Measurements from ENCODE around the gene CSMD2. TPM values are rescaled to one million over a fixed set of nuclear protein-coding genes. Genes with fewer than 3 reads are reported as not detected.

CSMD2 gene
- total RNA-seq, 1 experiment from 2014 or later = 13.2 TPM

GRCh38 chr1:34166625-34167361 is 1.8 kb upstream of the CSMD2 start:
- POLR2A ChIA-PET = interaction anchor here (0.6 to 5.0 kb wide), 7 partner anchors 9 to 473 kb away, joined by 3 to 29 read pairs (median 5); partner anchors contain the start of gene C1orf94
- H3K27ac Mint-ChIP-seq = peak overlapping the region; percentile 86
- ATAC-seq (peak; percentile 37), DNase-seq (ENCODE audit: low spot score) (peak; percentile 80)
- H3K36me3 Mint-ChIP-seq = no peaks in the 10 kb centered on the region
- H3K4me3 Mint-ChIP-seq = peak overlapping the region; percentile 90
- no peaks in the 10 kb centered on the region for H3K9me3 Mint-ChIP-seq
- CTCF ChIA-PET = interaction anchor here (0.6 to 1.8 kb wide), 8 partner anchors 8 to 576 kb away, joined by 3 to 13 read pairs (median 4); partner anchors contain the start of gene C1orf94
- peaks cover 37% of the 10 kb centered on the region for H3K4me1 Mint-ChIP-seq
- H3K27me3 Mint-ChIP-seq (ENCODE audit: low read depth) = no peaks in the 10 kb centered on the region; the same call in none of the 2 replicates
- TF ChIP-seq MAX (CRISPR knock-in tag; IDR thresholded peaks at IDR 0.05) = no peak
- no peak for TF ChIP-seq TCF7 (CRISPR knock-in tag; IDR thresholded peaks at IDR 0.05; ENCODE audit: low read depth)
- TF ChIP-seq, protein P1, sequence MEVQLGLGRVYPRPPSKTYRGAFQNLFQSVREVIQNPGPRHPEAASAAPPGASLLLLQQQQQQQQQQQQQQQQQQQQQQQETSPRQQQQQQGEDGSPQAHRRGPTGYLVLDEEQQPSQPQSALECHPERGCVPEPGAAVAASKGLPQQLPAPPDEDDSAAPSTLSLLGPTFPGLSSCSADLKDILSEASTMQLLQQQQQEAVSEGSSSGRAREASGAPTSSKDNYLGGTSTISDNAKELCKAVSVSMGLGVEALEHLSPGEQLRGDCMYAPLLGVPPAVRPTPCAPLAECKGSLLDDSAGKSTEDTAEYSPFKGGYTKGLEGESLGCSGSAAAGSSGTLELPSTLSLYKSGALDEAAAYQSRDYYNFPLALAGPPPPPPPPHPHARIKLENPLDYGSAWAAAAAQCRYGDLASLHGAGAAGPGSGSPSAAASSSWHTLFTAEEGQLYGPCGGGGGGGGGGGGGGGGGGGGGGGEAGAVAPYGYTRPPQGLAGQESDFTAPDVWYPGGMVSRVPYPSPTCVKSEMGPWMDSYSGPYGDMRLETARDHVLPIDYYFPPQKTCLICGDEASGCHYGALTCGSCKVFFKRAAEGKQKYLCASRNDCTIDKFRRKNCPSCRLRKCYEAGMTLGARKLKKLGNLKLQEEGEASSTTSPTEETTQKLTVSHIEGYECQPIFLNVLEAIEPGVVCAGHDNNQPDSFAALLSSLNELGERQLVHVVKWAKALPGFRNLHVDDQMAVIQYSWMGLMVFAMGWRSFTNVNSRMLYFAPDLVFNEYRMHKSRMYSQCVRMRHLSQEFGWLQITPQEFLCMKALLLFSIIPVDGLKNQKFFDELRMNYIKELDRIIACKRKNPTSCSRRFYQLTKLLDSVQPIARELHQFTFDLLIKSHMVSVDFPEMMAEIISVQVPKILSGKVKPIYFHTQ (CRISPR knock-in tag; IDR thresholded peaks at IDR 0.05) = no peak
- TF ChIP-seq NR3C1 (CRISPR knock-in tag; conservative IDR thresholded peaks at IDR 0.05; ENCODE audit: low read depth) = no peak
- TF ChIP-seq CBFB (CRISPR knock-in tag; IDR thresholded peaks at IDR 0.05; ENCODE audit: low read depth) = no peak
- TF ChIP-seq NFATC4 (CRISPR knock-in tag; IDR thresholded peaks at IDR 0.05) = no peak
- no peak for TF ChIP-seq TEAD4 (CRISPR knock-in tag; IDR thresholded peaks at IDR 0.05)
- TF ChIP-seq HMGXB4 (CRISPR knock-in tag; IDR thresholded peaks at IDR 0.05) = no peak
- TF ChIP-seq, protein P2, sequence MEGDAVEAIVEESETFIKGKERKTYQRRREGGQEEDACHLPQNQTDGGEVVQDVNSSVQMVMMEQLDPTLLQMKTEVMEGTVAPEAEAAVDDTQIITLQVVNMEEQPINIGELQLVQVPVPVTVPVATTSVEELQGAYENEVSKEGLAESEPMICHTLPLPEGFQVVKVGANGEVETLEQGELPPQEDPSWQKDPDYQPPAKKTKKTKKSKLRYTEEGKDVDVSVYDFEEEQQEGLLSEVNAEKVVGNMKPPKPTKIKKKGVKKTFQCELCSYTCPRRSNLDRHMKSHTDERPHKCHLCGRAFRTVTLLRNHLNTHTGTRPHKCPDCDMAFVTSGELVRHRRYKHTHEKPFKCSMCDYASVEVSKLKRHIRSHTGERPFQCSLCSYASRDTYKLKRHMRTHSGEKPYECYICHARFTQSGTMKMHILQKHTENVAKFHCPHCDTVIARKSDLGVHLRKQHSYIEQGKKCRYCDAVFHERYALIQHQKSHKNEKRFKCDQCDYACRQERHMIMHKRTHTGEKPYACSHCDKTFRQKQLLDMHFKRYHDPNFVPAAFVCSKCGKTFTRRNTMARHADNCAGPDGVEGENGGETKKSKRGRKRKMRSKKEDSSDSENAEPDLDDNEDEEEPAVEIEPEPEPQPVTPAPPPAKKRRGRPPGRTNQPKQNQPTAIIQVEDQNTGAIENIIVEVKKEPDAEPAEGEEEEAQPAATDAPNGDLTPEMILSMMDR (IDR thresholded peaks at IDR 0.05) = no peak
- TF ChIP-seq TEAD1 (CRISPR knock-in tag; IDR thresholded peaks at IDR 0.05) = peak; percentile 3; the same call in 1 of the 2 replicates
- TF ChIP-seq ZNF396 (CRISPR knock-in tag; IDR thresholded peaks at IDR 0.05; ENCODE audit: borderline replicate concordance) = no peak
- 0 out of 2 replicates have a peak, but pooled peaks have one; percentile 39 for TF ChIP-seq SMAD3 (CRISPR knock-in tag; IDR thresholded peaks at IDR 0.05; ENCODE audit: borderline replicate concordance)
- TF ChIP-seq, protein P3, sequence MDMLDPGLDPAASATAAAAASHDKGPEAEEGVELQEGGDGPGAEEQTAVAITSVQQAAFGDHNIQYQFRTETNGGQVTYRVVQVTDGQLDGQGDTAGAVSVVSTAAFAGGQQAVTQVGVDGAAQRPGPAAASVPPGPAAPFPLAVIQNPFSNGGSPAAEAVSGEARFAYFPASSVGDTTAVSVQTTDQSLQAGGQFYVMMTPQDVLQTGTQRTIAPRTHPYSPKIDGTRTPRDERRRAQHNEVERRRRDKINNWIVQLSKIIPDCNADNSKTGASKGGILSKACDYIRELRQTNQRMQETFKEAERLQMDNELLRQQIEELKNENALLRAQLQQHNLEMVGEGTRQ (CRISPR knock-in tag; IDR thresholded peaks at IDR 0.05) = no peak
- TF ChIP-seq, protein P4, sequence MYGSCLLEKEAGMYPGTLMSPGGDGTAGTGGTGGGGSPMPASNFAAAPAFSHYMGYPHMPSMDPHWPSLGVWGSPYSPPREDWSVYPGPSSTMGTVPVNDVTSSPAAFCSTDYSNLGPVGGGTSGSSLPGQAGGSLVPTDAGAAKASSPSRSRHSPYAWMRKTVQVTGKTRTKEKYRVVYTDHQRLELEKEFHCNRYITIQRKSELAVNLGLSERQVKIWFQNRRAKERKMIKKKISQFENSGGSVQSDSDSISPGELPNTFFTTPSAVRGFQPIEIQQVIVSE (CRISPR knock-in tag; IDR thresholded peaks at IDR 0.05; ENCODE audit: borderline replicate concordance) = no peak
- TF ChIP-seq EMX1 (CRISPR knock-in tag; IDR thresholded peaks at IDR 0.05) = no peak
- no peak for TF ChIP-seq ZNF423 (CRISPR knock-in tag; IDR thresholded peaks at IDR 0.05)
- TF ChIP-seq ZNF121 (CRISPR knock-in tag; IDR thresholded peaks at IDR 0.05) = no peak
- TF ChIP-seq TP53 (CRISPR knock-in tag; IDR thresholded peaks at IDR 0.05) = no peak
- TF ChIP-seq JAZF1 (CRISPR knock-in tag; IDR thresholded peaks at IDR 0.05) = no peak
- no peak for TF ChIP-seq ATF3 (CRISPR knock-in tag; conservative IDR thresholded peaks at IDR 0.05)
- TF ChIP-seq, protein P5, sequence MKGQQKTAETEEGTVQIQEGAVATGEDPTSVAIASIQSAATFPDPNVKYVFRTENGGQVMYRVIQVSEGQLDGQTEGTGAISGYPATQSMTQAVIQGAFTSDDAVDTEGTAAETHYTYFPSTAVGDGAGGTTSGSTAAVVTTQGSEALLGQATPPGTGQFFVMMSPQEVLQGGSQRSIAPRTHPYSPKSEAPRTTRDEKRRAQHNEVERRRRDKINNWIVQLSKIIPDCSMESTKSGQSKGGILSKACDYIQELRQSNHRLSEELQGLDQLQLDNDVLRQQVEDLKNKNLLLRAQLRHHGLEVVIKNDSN (CRISPR knock-in tag; IDR thresholded peaks at IDR 0.05) = no peak
- TF ChIP-seq, protein P6, sequence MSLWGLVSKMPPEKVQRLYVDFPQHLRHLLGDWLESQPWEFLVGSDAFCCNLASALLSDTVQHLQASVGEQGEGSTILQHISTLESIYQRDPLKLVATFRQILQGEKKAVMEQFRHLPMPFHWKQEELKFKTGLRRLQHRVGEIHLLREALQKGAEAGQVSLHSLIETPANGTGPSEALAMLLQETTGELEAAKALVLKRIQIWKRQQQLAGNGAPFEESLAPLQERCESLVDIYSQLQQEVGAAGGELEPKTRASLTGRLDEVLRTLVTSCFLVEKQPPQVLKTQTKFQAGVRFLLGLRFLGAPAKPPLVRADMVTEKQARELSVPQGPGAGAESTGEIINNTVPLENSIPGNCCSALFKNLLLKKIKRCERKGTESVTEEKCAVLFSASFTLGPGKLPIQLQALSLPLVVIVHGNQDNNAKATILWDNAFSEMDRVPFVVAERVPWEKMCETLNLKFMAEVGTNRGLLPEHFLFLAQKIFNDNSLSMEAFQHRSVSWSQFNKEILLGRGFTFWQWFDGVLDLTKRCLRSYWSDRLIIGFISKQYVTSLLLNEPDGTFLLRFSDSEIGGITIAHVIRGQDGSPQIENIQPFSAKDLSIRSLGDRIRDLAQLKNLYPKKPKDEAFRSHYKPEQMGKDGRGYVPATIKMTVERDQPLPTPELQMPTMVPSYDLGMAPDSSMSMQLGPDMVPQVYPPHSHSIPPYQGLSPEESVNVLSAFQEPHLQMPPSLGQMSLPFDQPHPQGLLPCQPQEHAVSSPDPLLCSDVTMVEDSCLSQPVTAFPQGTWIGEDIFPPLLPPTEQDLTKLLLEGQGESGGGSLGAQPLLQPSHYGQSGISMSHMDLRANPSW (CRISPR knock-in tag; conservative IDR thresholded peaks at IDR 0.05; ENCODE audit: low read depth) = no peak
- TF ChIP-seq ETV6 (CRISPR knock-in tag; IDR thresholded peaks at IDR 0.05) = peak; percentile 83
- TF ChIP-seq FOXK1 (CRISPR knock-in tag; IDR thresholded peaks at IDR 0.05) = 0 out of 2 replicates have a peak, but pooled peaks have one; percentile 25

Measured in WTC11 (cell line).